GM23248 (cell line): ENCODE results near the gene RADIL. TPM values are rescaled to one million over a fixed set of nuclear protein-coding genes. Genes with fewer than 3 reads are reported as not detected.

Experiments used
- DNase-seq: peaks from one replicate; pipeline ENCODE4 v3.0.0-alpha.2; 2015
- H2AFZ ChIP-seq: fragments of 200-600 bp; sonication (generic); 2 replicates; pipeline ENCODE4 v1.6.1; 2016; ENCODE audit warnings: antibody characterized with exemption
- H3F3A ChIP-seq: fragments of 200-600 bp; sonication (generic); 2 replicates; pipeline ENCODE4 v1.6.1; 2016; ENCODE audit warnings: mild to moderate bottlenecking, antibody characterized with exemption, mixed run types; ENCODE audit not compliant: insufficient read depth
- H3K27ac ChIP-seq: fragments of 200-600 bp; sonication (generic); 2 replicates; pipeline ENCODE4 v1.5.1; 2016; ENCODE audit warnings: mild to moderate bottlenecking
- H3K27me3 ChIP-seq: fragments of 200-600 bp; sonication (generic); replicated peaks from 2 replicates; pipeline ENCODE4 v1.6.1; 2016; ENCODE audit warnings: mild to moderate bottlenecking; ENCODE audit not compliant: insufficient read depth
- H3K36me3 ChIP-seq: fragments of 200-600 bp; sonication (generic); 2 replicates; pipeline ENCODE4 v1.6.1; 2016; ENCODE audit warnings: low read depth, mild to moderate bottlenecking
- H3K4me1 ChIP-seq: fragments of 200-600 bp; sonication (generic); 2 replicates; pipeline ENCODE4 v1.6.1; 2016; ENCODE audit warnings: mild to moderate bottlenecking; ENCODE audit not compliant: insufficient read depth
- H3K4me2 ChIP-seq: fragments of 200-600 bp; sonication (generic); one replicate; pipeline ENCODE4 v1.6.1; 2016; ENCODE audit warnings: mild to moderate bottlenecking; ENCODE audit not compliant: unreplicated experiment
- H3K4me3 ChIP-seq: fragments of 200-600 bp; sonication (generic); 2 replicates; pipeline ENCODE4 v1.5.1; 2016; ENCODE audit warnings: mild to moderate bottlenecking
- H3K79me2 ChIP-seq: fragments of 200-600 bp; sonication (generic); 2 replicates; pipeline ENCODE4 v1.6.1; 2016; ENCODE audit warnings: mild to moderate bottlenecking; ENCODE audit not compliant: insufficient read depth
- H3K9ac ChIP-seq: fragments of 200-600 bp; sonication (generic); 2 replicates; pipeline ENCODE4 v1.6.1; 2016; ENCODE audit warnings: mild to moderate bottlenecking
- H3K9me2 ChIP-seq: fragments of 200-600 bp; sonication (generic); 2 replicates; pipeline ENCODE4 v1.6.1; 2016; ENCODE audit warnings: mixed run types, mild to moderate bottlenecking, moderate library complexity; ENCODE audit not compliant: insufficient read depth
- H3K9me3 ChIP-seq: fragments of 200-600 bp; sonication (generic); one replicate; pipeline ENCODE4 v1.6.1; 2017; ENCODE audit warnings: low read depth
- H4K20me1 ChIP-seq: fragments of 200-600 bp; sonication (generic); 2 replicates; pipeline ENCODE4 v1.6.0; 2016; ENCODE audit not compliant: insufficient read depth
- EZH2 ChIP-seq: fragments of 200-600 bp; sonication (generic); IDR thresholded peaks from 2 replicates; pipeline ENCODE4 v1.6.1; 2018; ENCODE audit warnings: antibody characterized with exemption, mild to moderate bottlenecking; ENCODE audit not compliant: insufficient read depth, poor library complexity, severe bottlenecking
- EZH2phosphoT487 ChIP-seq: fragments of 200-600 bp; sonication (generic); IDR thresholded peaks from 2 replicates; pipeline ENCODE4 v1.6.1; 2018; ENCODE audit warnings: antibody characterized with exemption, moderate library complexity, mild to moderate bottlenecking, low read depth; ENCODE audit not compliant: insufficient read depth
- WGBS, 2 experiments: methylation state at CpG; one replicate each; pipeline ENCODE4 v1.1.6; 2015 to 2017; ENCODE audit warnings: low lambda C conversion rate in 2 of 2, low coverage in 1 of 2; ENCODE audit errors: missing lambda C conversion rate in 2 of 2; 5-methylcytosine and 5-hydroxymethylcytosine counted together
- in situ Hi-C: fragments of 300-500 bp; cut with MboI; formaldehyde crosslinking; loops from 2 replicates; pipeline ENCODE4 v1.15.0; 2020
- polyA plus RNA-seq: library from polyadenylated mRNA; unstranded; fragments of >200 nt; fragmentation: Nextera tagmentation; extraction: Ambion mirVana; gene quantifications from 2 replicates; pipeline ENCODE4 v1.2.1, GENCODE V29; 2016
- total RNA-seq: library from RNA; depleted of rRNA; stranded (reverse); fragments of >200 nt; shearing (Covaris generic); gene quantifications from 2 replicates; pipeline ENCODE4 v1.2.3, GENCODE V29; 2014

Gene RADIL
- total and polyA plus RNA-seq, 2 experiments from 2014 or later: 0.55 to 4.3 TPM

DNA sequence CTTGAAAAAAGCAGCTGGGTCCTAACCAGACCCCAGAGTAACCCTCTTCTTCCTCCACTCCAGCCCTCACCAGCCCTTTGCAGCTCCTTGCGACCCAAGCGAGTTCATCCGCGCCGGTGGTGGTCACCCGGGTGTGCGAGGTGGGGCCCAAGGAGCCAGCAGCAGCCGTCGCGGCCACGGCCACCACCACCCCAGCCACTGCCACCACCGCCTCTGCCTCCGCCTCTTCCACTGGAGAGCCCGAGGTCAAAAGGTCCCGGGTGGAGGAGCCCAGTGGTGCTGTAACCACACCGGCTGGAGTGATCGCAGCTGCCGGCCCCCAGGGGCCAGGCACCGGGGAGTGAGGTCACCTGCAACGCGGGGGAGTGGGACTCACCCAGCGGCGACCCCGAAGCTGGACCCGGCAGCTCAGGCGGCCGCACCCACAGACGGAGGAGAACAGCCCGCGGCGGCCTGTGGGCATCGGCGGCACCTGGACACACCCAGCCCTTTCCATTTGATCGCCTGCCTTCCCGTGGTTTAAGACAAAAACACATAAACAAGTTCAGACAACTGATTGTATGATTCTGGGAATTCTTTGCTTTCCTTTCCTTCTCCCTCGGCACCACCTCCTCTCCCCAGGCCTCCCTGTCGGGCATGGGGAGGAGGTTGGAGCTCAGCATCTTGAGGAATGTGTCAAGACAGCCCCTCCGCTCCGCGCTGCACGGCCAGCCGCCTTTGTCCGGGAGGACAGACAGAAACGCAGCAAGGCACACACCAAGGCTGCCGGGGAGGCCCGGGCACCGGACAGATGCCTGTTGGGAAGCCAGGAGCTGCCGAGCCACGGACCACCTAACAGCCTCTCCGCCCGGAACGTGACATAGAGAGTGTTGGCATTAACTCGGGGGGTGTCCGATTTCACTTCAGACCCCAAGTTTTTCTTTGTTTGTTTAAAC is 121.1 kb downstream of the RADIL start:
- H3K36me3 ChIP-seq: peaks cover 22% of the 10 kb centered on the region; the same call in 1 of the 2 replicates
- no peak overlapping the region for H3K4me3 ChIP-seq
- H4K20me1 ChIP-seq: no peaks in the 10 kb centered on the region
- no peak overlapping the region for H3K4me2 ChIP-seq
- no peak for TF ChIP-seq EZH2phosphoT487
- TF ChIP-seq EZH2: no peak
- 94 to 95% methylated on average over 51 to 54 of the region's 54 CpGs for WGBS, 2 experiments
- no peaks in the 10 kb centered on the region for H3K27me3 ChIP-seq
- no peak overlapping the region for H3K27ac ChIP-seq
- peaks cover 32% of the 10 kb centered on the region for H3K79me2 ChIP-seq
- in situ Hi-C loops: no loop called here
- H3K9me2 ChIP-seq: no peaks in the 10 kb centered on the region
- H3K9ac ChIP-seq: no peak overlapping the region
- no peaks in the 10 kb centered on the region for H3K4me1 ChIP-seq
- H3F3A ChIP-seq: no peaks in the 10 kb centered on the region
- H2AFZ ChIP-seq: no peak overlapping the region
- H3K9me3 ChIP-seq: no peaks in the 10 kb centered on the region
- no peak for DNase-seq

DNA sequence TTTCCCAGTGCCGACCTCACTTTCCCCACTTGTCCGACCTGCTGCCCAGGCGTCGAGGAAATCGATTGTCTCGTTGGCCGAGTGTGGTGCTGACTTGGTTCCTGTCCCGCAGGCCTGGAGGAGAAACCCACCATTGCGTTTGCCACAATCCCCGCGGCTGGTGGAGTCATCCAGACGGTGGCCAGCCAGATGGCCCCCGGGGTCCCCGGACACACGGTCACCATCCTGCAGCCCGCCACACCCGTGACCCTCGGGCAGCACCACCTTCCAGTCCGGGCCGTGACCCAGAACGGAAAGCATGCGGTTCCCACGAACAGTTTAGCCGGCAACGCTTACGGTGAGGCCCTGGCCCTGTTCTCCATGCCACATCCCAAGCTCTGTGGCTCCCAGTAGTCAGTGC is 122.6 kb downstream of the RADIL start:
- 95 to 96% methylated on average over 23 to 26 of the region's 26 CpGs for WGBS, 2 experiments
- Histone ChIP-seq H3K27me3 (no peaks in the 10 kb centered on the region), H3K4me1 (no peaks in the 10 kb centered on the region), H2AFZ (no peak overlapping the region), H3K36me3 (peaks cover 37% of the 10 kb centered on the region; the same call in 1 of the 2 replicates), H3K4me3 (no peak overlapping the region), H3K9ac (no peak overlapping the region), H3K27ac (no peak overlapping the region), H3K9me2 (no peaks in the 10 kb centered on the region), H3K4me2 (no peak overlapping the region), H4K20me1 (no peaks in the 10 kb centered on the region), H3K9me3 (no peaks in the 10 kb centered on the region), H3F3A (no peaks in the 10 kb centered on the region), H3K79me2 (peaks cover 21% of the 10 kb centered on the region)
- TF ChIP-seq EZH2 (no peak), EZH2phosphoT487 (no peak)
- in situ Hi-C loops: no loop called here
- no peak for DNase-seq

DNA sequence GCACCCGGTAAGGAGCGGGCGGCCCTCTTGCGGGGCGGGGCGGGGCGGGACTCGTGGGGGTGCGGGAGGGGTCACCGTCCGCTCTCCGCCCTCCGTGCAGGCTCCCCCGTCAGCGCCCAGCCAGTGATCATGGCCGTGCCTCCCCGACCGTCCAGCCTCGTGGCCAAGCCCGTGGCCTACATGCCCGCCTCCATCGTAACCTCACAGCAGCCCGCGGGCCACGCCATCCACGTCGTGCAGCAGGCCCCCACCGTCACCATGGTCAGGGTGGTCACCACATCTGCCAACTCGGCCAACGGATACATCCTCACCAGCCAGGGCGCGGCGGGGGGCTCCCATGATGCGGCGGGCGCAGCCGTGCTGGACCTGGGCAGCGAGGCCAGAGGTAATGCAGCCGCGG is 124.3 kb downstream of the RADIL start:
- Histone ChIP-seq H4K20me1 (no peaks in the 10 kb centered on the region), H3K9me3 (no peaks in the 10 kb centered on the region), H3K9ac (no peak overlapping the region), H3K4me1 (no peaks in the 10 kb centered on the region), H3K79me2 (peaks cover 21% of the 10 kb centered on the region), H3K27me3 (no peaks in the 10 kb centered on the region), H3K4me3 (no peak overlapping the region), H2AFZ (no peak overlapping the region), H3K36me3 (peaks cover 37% of the 10 kb centered on the region; the same call in 1 of the 2 replicates), H3K27ac (no peak overlapping the region), H3F3A (no peaks in the 10 kb centered on the region), H3K9me2 (no peaks in the 10 kb centered on the region), H3K4me2 (no peak overlapping the region)
- WGBS, 2 experiments: 98 to 100% methylated on average over 21 to 40 of the region's 40 CpGs
- in situ Hi-C loops: no loop called here
- no peak for DNase-seq
- TF ChIP-seq EZH2 (no peak), EZH2phosphoT487 (no peak)

DNA sequence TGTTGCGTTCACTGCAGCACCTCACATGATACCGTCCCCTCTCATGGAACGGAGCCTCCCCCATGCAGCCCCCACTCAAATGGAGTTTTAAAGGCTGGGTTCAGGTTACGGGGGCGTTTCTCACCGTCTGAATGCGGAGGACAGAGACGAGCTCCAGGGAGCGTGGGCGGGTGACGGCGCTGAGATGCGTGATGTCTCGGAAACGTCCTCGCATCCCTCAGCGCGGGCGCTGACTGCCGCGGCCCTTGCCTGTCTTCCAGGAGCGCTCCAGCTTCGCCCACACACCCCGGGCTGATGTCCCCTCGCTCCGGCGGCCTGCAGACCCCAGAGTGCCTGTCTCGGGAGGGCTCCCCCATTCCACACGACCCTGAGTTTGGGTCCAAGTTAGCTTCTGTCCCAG is 124.7 kb downstream of the RADIL start:
- WGBS, 2 experiments: 95 to 97% methylated on average over 27 to 29 of the region's 29 CpGs
- Histone ChIP-seq H3K9me3 (no peaks in the 10 kb centered on the region), H3K79me2 (peaks cover 24% of the 10 kb centered on the region), H3K4me1 (no peaks in the 10 kb centered on the region), H3K36me3 (peaks cover 37% of the 10 kb centered on the region; the same call in 1 of the 2 replicates), H3K27me3 (no peaks in the 10 kb centered on the region), H4K20me1 (no peaks in the 10 kb centered on the region), H2AFZ (no peak overlapping the region), H3K9me2 (no peaks in the 10 kb centered on the region), H3K4me3 (no peak overlapping the region), H3K9ac (no peak overlapping the region), H3K27ac (no peak overlapping the region), H3F3A (no peaks in the 10 kb centered on the region), H3K4me2 (no peak overlapping the region)
- no peak for TF ChIP-seq EZH2
- TF ChIP-seq EZH2phosphoT487: no peak
- DNase-seq: no peak
- in situ Hi-C loops: no loop called here
